Stimulated activated CD4-positive, alpha-beta T cell treated with anti-CD3 and anti-CD28 coated beads, Interleukin-12 subunit alpha, Interleukin-12 subunit beta, amount 100 ng/mL, for 24 hours (primary cell): ENCODE measurements around the gene NR5A2.

Source experiments
- DNase-seq, 2 experiments: peaks; one replicate each; pipeline ENCODE4 v3.0.0-alpha.2; 2020; ENCODE audit warnings: low read depth in 2 of 2

Gene NR5A2

DNA sequence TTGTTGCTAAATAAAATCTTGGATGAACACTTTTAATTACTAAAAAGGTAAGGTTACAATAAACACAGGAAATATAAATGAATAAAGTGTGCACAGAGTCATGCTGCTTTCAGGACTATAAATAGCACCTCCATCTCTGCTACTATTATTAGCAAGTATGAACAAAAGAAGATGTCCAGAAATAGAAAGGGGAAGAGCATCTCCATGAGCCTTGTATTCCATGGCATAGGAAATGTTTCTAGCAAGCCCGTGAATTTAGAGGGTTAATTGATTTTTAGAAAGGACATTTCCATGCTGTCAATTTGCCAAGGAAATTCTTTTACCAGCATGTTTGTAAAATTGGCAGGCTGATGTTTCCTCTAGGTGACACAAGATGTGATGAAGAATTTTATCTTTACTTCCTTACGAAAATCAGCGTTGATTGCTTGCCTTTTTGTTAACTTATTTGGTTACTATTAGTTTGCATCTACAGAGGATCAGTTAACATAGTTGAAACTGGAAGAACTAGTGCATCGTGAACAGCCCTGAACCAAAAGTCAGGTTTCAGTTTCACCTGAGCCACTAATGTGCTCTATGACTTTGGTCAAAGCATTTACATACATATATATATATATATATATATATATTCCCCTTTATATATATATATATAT, 45.3 kb downstream of the NR5A2 start:
- DNase-seq, result no peak

DNA sequence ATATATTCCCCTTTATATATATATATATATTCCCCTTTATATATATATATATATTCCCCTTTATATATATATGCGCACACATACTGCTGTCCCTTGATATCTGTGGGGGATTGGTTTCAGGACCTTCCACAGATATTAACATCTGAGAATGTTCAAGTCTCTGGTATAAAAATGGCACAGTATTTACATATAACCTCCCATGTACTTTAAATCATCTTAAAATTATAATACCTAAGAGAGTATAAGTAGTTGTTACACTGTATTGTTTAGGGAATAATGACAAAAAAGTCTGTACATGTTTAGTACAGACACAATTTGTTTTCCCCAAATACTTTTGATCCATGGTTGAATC, 45.8 kb downstream of the NR5A2 start:
- DNase-seq, result no peak

DNA sequence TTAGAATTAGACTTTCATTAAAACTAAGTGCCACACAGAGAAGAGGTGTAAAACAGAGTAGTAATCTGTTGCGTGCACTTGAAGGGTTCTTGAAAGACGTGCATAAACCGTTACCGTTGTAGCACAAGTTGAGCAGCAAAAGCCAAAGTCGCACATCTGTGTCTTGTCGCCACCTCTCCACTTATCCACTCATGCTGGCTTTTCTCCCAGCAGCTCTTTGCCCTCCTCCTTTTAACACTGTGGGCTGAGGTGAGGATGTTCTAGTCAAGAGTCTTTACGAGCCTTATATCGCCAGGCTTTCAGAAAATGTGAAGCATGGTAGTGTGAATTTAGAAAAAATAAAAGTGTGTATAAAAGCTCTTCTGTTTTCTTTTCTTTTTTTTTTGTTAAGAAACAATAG, 48.0 kb downstream of the NR5A2 start:
- DNase-seq, result no peak

DNA sequence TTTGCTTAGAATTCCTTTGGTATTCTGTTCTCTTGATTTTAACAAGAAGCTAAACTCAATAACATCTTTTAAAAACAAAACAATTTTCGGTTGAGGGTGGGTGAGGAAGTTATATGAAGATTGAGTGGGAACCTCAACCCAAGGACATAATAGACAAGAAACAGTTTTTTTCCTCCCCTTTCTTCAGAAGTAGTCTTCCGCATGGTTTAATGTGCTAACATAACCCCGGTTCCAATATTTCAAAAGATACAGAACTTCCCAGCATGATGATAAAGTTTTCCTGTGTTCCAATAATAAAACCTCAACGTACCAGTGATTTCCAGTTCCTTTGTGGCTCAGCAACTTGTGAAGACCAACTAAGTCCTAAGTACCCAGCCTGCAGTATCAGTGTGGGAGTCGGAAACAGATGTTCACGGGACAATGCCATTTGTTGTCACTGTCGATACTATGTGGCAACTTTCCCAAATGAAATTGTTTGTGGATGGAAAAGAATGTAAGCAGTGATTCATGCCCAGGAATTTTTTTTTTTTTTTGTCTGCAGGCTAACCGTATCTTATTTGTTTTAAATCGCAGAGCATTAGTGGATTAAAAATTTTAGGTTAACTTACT, 48.5 kb downstream of the NR5A2 start:
- no peak for DNase-seq

DNA sequence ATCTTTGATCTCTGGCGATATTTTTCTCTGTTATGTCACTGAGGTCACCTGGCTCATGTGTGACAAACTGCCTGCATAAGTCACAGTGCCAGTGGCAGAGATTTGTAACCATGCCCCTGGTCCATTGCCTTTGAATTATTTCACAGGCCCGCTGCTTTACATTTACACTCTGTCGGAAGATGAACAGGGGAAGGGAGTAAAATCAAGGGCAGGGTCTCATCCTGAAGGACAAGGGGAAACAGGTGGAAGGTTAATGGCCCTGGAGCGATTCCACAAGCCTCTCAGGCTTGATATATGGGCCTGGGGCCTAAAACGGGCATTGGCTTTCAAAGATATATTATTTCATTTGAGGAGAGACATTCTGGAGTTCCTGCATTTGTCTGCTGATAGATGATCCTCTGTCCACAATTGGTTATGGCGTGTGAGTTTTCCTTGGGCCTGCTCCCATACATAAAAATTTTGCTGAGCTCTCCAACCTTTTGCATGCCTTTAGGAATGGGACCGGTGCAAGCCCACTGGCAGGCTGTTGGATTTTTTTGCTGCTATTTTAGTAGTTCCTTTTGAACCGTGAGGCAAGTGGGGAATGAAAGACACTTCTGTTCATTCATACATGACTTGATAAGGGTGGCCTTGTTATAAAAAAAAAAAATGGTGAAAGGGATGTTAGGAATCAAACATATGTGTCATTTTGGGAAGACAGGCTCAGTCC, 51.9 kb downstream of the NR5A2 start:
- DNase-seq, result no peak

DNA sequence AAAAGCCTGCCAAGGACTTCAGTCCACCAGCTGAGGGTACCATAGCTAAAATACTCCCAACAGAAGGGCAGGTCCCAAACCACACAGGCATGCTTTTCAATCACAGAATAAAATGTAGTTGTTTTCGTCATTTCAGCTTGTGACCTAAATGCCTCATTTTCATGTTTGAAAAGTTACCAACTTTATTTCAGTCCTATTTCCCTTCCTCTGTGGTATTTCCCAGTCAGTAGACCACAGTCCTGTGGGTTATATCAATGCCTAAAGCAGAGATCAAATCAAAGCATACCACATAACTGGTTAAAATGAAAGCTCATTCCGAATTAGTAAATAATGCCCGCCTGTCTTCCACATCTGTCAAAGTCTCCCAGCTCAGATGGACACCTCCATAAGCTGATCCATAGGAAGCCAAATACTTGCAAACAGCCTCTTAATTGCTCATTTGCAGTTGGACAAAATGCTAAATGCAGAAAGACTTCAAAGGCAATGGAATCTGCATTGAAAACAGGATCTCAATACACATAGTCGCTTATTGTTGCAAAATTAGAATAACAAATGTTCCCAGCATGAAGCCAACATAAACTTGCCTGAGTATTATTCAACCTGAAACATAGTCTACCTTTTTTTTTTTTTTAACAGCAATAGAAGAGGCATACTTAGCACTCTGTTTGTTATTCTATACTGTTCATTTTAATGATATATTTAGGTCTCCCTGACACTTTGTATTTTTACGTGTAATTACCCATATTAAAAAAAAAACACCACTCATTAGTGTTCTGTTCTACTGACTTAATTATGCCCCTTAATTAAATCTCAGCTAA, 53.9 kb downstream of the NR5A2 start:
- DNase-seq, result no peak

DNA sequence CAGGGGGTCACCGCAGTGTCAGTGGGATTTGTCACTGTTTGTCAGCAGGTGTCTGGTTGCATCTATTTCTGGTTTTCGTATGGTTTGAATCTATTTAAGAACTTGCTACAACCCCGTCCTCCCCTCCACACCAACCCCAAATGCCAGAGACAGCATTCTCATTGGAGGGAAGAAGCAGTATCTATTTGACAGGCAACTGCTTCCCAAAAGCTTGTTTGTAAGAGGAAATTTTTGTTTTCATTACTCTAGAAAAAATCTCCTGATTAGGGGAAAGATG, 54.4 kb downstream of the NR5A2 start:
- DNase-seq, result no peak

DNA sequence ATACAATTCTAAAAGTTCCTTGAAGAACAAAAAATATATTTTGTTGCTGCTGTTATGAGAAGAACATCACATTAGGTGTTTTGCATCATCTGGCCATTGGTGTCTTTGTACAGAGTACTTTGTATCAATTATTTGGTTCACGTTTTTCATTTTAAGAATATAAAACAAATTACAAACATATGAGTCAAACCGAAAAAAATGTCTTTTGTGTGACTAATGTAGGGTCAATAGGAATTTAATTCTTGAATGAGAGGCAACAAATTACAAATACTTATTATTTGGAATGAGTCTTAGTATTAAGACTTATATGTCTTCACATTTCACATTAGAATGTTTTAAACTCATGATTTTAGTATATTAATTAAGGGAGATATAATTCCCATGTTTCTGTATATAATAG, 54.8 kb downstream of the NR5A2 start:
- no peak for DNase-seq

DNA sequence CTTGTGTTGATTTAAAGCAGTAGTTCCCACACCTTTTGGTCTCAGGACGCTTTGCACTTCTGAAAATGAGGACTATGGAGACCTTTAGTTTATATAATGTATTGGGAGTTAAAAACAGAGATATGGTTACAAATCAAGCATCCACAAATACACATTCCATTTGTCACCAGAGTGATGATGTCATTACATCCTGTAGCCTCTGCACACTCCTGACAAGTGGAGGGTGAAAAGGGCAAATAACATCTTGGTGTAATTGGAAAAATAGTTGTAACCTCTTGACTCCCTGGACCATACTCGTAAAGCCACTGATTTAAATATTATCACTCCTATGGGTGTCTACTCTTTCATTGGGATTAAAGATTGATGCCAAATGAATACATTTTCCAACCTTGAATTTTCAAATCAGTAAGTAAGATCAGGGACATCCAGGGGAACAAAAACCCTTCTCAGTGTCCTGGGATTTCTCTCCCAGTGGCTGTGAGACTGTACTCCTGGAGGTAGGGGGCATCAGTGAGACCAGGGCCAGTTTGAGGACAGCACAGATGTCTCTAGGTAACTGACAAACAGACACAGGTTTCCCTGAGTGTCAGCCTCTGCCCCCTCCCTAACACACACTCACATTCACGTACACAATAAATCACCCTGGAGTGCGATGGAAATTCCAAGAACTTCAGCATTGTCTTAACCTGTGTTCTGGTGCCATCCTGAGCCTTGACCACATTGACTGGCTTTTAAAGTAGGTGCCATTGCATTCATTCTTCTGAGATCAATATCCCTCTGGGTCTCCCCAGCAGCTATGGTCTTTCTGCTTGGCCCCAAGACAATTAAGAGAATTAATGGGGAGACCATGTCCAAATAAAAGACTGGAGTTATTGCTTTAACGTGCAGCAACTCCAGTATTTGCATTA, 63.0 kb downstream of the NR5A2 start:
- DNase-seq, result no peak

DNA sequence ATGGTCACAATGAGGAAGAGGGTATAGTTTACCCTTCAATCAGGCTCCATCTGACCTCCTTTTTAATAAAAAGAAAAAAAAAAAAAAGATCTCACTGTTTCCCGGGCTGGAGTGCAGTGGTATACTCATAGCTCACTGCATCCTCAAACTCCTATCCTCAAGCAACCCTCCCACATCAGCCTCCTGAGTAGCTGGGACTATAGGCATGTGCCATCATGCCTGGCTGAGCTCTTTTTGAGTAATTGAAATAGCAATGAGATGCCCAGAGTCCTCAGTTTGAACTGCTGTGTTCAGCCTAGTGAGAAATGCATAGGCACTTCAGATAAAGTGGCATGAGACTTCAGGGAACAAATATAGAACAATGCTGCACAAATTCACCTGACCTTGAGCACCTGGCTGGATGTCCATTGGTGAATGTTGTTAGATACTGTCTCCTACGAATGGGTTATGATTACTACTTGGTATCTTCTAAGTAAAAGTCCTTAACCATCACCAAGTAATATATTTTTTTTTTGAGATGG, 67.6 kb downstream of the NR5A2 start:
- DNase-seq, result no peak

DNA sequence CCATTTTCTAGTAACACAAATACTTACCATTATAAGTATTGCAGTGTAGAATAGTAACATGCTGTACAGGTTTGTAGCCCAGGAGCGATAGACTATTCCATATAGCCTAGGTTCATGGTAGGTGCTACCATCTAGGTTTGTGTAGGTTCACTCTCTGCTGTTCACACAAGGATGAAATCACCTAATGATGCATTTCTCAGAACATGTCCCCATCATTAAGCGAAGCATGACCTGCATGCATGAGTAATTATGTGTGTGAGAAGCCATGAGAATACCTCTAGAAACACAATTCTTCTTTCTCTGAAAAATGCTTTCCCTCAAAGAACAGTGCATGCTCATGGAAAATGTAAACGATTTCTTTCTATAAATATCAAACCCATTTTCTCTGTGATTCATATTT, 69.3 kb downstream of the NR5A2 start:
- DNase-seq, result no peak

DNA sequence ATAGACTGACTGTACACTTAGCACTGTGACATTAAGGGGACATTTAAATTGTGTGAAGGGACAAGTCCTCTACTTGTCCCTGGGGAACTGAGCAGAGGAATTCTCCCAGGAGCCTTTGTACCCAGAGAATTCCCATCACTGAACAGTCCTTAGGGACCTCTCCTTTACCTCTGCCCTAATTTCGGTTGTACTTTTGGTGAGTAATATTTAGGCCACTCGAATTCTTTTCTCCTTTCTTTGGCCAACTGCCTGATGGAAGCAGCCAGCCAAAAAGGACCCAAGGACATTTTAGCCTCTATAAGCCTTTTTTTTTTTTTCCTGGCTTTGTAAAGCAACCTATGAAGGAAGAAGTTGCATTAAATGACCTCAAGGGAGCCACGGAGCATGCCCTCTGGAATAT, 71.5 kb downstream of the NR5A2 start:
- DNase-seq, result no peak

DNA sequence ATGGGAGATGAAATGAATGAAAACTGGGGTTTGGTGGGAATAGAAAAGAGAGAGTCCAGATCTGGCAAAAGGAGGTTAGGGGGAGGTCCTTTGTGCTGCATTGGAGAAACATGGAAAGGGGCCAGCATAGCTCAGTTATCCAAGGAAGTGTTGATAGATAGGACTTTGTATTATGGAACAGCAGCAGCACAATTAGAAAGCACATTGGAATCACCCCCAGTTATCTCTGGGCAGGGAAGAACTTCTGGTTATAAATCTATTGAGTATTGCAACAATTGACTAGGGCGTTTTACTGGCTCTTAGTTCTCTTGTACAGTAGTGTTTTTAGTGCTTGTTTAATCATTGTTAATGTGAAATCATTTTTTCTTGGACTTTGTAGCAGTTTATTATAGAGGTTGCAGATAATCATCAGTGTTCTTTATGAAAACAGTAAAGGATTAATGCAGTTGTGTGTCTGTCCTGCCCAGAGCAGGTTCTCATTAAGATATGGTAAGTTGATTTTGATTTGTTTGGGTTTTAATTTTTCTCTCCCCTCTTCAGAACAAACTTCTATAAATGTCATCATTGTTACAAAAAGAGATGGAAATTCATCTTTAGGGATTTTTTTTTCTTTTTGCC, 76.6 kb downstream of the NR5A2 start:
- DNase-seq, result no peak

DNA sequence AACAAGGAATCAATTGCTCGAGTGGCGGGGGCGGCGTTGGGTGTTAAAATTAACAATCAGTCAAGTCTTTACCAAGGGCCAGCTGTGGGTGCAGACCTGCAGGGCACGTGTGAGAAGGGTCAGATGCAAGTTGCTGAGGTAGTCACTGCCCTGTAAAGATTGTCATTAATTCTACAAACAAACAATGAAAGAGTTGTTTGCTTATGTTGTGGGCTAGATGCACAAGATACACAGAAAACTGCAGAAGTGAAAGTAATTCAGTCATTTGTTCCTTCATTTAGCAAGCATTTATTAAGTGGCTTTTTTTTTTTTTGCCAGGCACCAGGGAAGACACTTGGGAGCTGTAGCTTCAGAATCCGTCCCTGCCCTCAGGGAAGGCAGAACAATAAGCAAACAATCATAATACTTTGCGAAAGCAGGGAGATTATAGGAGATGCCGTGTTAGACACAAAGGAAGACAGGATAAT, 79.5 kb downstream of the NR5A2 start:
- DNase-seq, result no peak

DNA sequence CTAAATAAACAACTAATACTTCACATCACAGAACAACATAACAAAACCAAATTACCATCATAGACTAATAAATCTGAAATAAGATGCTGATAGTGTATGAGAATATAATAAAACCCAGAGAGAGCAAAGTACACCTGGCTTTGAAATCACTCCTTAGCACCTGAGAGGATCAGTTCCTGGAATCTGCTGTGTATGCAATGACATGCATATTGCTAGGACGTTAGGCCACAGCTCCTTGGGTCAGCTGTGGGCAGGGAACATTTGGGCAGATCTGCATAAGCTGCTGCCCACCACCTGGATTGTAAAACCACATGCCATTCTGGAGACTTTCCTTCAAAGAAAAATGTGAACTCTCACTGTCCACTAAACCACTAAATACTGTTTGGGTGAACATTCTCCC, 81.1 kb downstream of the NR5A2 start:
- no peak for DNase-seq

DNA sequence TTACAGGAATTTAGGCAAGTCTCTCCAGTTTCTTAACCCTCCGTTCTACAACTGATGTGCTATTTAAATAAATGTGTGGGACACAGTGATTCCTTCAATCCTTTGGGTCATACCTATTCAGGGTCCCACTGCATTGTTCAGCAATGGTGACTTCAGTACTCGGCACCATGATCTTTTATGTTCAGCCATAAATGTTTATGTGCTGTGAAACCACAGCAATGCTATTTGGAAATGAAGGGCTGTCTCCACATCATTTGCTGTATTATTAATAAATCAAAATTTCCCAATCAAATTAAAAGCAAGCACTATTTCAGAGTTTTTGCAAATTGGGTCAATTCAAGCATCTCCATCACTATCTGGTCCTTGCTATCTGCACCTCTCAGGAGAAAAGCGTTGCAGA, 84.8 kb downstream of the NR5A2 start:
- no peak for DNase-seq

DNA sequence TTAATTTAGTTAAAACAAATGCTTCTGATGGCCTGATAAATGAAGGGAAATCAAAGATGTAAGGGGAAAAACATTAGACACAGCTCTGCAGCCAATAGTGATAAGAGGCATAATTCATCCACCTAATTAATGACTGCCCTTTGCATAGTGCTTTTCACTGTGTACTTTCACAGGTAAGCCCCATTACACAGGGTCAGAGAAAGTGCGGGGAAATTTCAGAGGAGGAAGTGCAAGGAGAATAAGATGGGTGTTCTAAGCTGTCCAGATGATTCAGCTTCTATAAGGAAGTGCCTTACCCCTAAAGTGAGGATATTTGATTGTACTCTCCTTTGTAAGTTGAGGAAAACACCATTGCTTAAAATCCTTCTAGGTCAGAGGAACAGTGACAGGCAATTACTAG, 88.0 kb downstream of the NR5A2 start:
- DNase-seq, result no peak

DNA sequence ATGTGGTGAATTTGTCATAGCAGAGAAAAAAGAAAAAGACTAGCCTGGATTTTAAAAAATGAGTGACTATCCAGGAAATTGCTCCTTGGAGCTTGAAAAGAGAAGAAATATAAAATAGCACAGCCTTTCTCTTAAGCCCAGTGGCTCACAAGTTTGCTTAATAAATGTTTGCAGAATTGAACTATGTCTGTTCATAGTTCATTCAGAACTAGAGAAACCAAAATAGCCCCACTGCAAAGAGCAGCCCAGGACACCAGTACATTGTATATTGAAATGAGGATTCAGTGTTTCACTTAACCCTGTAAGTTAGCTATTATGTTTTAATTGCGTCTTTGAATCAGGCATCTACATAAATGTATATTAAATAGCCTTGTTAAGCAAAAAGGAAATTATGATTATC, 88.8 kb downstream of the NR5A2 start:
- no peak for DNase-seq

DNA sequence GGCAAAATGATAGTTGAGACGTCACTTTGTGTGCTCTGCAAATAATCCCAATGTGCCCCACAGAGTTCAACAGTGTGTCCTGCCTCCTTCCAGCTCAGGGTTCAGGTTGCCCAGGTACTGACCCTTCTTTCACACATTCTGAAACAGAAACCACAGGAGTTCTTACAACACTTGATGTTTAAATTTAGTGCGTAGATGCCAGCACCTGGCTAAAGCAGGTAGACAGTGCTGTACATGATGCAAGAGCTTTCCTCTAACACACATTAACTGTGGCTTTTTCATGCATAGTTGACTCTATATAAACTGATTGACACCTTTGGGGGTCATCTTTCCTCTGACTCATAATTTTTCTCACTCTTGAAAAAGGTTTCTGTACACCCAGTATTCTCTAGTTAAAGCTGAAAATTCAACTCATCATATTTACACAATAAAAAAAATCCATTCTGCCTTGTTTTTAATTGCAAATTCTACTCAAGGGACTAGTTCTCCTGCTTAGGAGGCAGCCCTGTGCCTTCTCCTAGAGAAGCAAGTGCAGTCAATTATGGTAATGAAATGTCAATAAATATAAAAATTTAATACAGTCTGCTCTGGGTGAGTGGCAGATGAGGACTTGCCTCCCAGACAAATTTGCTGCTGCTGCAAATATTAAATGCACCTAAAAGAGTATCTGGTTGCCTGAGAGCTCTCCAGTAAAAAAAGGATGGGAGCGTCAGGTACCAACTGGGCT, 91.4 kb downstream of the NR5A2 start:
- DNase-seq, result no peak

DNA sequence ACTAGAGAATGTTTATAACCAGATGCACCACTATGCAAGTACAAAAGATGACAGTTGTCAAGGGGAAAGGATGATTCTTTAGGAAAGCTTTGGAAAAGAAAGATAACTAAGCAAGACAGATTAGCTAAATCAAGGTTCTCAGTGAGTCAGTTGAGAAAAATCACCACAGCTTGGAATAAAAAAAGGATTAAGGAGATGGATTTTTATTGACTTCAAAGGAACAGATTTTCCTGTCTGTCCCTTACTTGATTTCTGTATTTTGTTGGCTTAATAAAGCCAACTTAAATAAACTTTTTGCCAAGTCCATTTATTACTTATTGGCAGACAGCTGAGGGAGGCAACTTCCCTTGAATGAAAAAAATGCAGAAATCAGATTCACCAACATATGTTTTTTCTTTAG, 93.9 kb downstream of the NR5A2 start:
- DNase-seq, result no peak
